ENCODE data around the gene NEDD8. TPM values are rescaled to one million over a fixed set of nuclear protein-coding genes. Genes with fewer than 3 reads are reported as not detected.

Gene NEDD8
- total and polyA plus RNA-seq, 8 donors = 85.4 to 244 (median 166) TPM; not detected in 1

DNA sequence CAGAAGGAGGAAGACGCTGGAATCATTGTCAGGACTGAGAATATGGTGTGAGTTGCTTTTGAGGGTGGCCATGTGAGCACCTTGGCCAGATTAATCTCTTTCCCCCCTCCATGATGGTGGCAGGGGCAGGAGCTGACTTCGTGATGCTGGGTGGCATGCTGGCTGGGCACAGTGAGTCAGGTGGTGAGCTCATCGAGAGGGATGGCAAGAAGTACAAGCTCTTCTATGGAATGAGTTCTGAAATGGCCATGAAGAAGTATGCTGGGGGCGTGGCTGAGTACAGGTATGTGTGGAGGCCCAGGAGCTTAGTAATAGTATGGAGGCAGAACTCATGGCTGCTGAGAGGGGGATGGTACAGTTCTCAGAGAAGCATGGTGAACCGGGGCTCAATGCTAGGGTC lies 6.0 kb upstream of the NEDD8 start:
- intact Hi-C loops (cut with DNase I; ENCODE audit: low total_unique reads) = no loop called here
- Histone ChIP-seq H3K36me3 (peaks cover 49 to 70% (median 62%) of the 10 kb centered on the region in 4 donors), H3K9me3 (no peaks in the 10 kb centered on the region), H3K4me1 (peaks cover 43 to 88% (median 72%) of the 10 kb centered on the region in 4 donors), H3K4me3 (no peak overlapping the region), H3K27ac (peak overlapping the region in 1 of 5 donors; percentile 99), H3K27me3 (no peaks in the 10 kb centered on the region)
- DNase-seq = no peak
- 83 to 88% (median 86%) methylated on average over 5 of the region's 5 CpGs for WGBS, 5 donors
- TF ChIP-seq POLR2A (IDR thresholded peaks at IDR 0.05) = no peak
- TF ChIP-seq POLR2AphosphoS5 (IDR thresholded peaks at IDR 0.05) = no peak
- TF ChIP-seq, protein P1, sequence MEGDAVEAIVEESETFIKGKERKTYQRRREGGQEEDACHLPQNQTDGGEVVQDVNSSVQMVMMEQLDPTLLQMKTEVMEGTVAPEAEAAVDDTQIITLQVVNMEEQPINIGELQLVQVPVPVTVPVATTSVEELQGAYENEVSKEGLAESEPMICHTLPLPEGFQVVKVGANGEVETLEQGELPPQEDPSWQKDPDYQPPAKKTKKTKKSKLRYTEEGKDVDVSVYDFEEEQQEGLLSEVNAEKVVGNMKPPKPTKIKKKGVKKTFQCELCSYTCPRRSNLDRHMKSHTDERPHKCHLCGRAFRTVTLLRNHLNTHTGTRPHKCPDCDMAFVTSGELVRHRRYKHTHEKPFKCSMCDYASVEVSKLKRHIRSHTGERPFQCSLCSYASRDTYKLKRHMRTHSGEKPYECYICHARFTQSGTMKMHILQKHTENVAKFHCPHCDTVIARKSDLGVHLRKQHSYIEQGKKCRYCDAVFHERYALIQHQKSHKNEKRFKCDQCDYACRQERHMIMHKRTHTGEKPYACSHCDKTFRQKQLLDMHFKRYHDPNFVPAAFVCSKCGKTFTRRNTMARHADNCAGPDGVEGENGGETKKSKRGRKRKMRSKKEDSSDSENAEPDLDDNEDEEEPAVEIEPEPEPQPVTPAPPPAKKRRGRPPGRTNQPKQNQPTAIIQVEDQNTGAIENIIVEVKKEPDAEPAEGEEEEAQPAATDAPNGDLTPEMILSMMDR (IDR thresholded peaks at IDR 0.05) = no peak
- TF ChIP-seq EP300 (IDR thresholded peaks at IDR 0.05) = no peak

DNA sequence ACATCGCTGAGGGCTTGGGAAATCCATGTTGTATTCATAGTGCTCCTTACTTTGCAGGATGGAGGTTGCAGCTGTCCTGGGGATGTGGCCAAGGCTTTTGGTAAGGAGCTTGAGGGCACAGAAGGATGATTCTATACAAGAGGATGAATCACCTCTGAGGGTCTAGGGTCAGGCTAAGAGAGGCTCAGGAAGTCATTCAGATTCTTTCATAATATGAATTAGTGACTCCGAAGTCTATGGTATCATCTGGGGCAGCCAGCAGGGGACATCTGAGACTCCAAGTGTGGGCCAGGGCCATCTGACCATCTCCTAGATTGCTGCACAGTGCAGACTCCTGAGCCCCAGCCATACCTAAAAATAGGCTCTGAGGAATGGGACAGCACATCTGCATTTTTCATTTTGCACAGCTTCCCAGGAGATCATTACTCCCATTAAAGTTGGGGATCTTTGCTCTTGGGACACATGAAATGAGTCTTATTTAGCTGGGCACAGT lies 5.3 kb upstream of the NEDD8 start:
- WGBS, 5 donors = 91 to 98% (median 94%) methylated on average over 2 of the region's 2 CpGs
- TF ChIP-seq POLR2AphosphoS5 (IDR thresholded peaks at IDR 0.05) = no peak
- no peak for TF ChIP-seq EP300 (IDR thresholded peaks at IDR 0.05)
- TF ChIP-seq, protein P1 (IDR thresholded peaks at IDR 0.05) = no peak
- TF ChIP-seq POLR2A (IDR thresholded peaks at IDR 0.05) = no peak
- H3K27ac ChIP-seq = peak overlapping the region in 1 of 5 donors; percentile 99
- H3K4me1 ChIP-seq = peaks cover 42 to 88% (median 71%) of the 10 kb centered on the region in 4 donors
- peaks cover 49 to 70% (median 62%) of the 10 kb centered on the region in 4 donors for H3K36me3 ChIP-seq
- DNase-seq = no peak
- H3K27me3 ChIP-seq = no peaks in the 10 kb centered on the region
- no peak overlapping the region for H3K4me3 ChIP-seq
- H3K9me3 ChIP-seq = no peaks in the 10 kb centered on the region
- intact Hi-C loops (cut with DNase I; ENCODE audit: low total_unique reads) = no loop called here

GRCh38 chr14:24236689-24237462 lies 4.7 kb upstream of the NEDD8 start:
- intact Hi-C loops (cut with DNase I; ENCODE audit: low total_unique reads) = no loop called here
- H3K4me1 ChIP-seq = peaks cover 42 to 88% (median 70%) of the 10 kb centered on the region in 4 donors
- H3K36me3 ChIP-seq = peaks cover 49 to 70% (median 62%) of the 10 kb centered on the region in 4 donors
- no peak for DNase-seq
- no peak for TF ChIP-seq EP300 (IDR thresholded peaks at IDR 0.05)
- no peak for TF ChIP-seq POLR2A (IDR thresholded peaks at IDR 0.05)
- no peak for TF ChIP-seq POLR2AphosphoS5 (IDR thresholded peaks at IDR 0.05)
- TF ChIP-seq, protein P1 (IDR thresholded peaks at IDR 0.05) = no peak
- peak overlapping the region in 1 of 5 donors; percentile 96 for H3K27ac ChIP-seq
- 89 to 93% (median 92%) methylated on average over 6 of the region's 6 CpGs for WGBS, 5 donors
- H3K27me3 ChIP-seq = no peaks in the 10 kb centered on the region
- no peak overlapping the region for H3K4me3 ChIP-seq
- H3K9me3 ChIP-seq = no peaks in the 10 kb centered on the region

DNA sequence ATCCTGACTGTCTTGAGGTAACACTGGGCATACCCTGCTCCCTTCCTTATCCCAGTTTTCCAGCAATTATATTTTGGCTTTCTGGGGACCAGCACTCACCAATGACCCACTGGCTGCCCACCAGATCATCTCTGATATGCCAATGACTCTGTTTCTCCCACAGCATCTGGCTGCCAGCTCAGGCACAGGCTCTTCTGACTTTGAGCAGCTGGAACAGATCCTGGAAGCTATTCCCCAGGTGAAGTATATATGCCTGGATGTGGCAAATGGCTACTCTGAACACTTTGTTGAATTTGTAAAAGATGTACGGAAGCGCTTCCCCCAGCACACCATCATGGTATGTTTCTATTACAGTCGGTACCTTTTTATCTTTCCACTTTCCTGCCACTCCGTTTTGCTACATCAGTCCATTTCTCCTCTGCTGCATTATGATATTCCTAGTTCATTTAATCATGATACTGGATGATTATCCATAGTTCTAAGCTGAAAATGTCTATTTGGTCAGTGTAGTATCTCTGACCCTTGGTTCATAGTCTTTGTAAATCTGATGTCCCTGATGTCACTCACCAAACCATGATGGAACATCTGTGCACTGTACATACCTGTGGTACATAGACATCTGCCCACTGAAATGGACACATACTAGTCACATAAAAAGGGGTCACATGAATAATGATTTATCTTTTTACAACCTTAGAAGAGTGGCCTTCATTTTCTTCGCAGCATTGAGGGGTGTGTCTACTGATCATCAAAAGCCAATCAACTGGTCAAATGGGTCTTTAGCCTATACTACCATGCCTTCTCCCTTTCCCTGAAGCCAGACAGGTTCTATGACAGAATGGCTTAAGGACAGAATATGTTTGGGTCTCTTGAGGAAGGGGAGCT lies 3.9 kb upstream of the NEDD8 start:
- TF ChIP-seq POLR2AphosphoS5 (IDR thresholded peaks at IDR 0.05) (no peak), EP300 (IDR thresholded peaks at IDR 0.05) (no peak), POLR2A (IDR thresholded peaks at IDR 0.05) (no peak)
- TF ChIP-seq, protein P1 (IDR thresholded peaks at IDR 0.05) = no peak
- WGBS, 5 donors = 88 to 97% (median 92%) methylated on average over 5 of the region's 5 CpGs
- DNase-seq = no peak
- Histone ChIP-seq H3K27ac (peak overlapping the region in 1 of 5 donors; percentile 96), H3K4me1 (peaks cover 42 to 87% (median 69%) of the 10 kb centered on the region in 4 donors), H3K4me3 (no peak overlapping the region), H3K9me3 (no peaks in the 10 kb centered on the region), H3K36me3 (peaks cover 49 to 67% (median 59%) of the 10 kb centered on the region in 4 donors), H3K27me3 (no peaks in the 10 kb centered on the region)
- intact Hi-C loops (cut with DNase I; ENCODE audit: low total_unique reads) = no loop called here
